AG10803 (cell line): ENCODE results near the gene C1orf35.

ENCODE experiments used
- DNase-seq: peaks from one replicate; pipeline ENCODE4 v3.0.0; 2010; ENCODE audit warnings: low read depth
- H3K4me3 ChIP-seq: 2 replicates; pipeline ENCODE4 v1.5.1; 2011; ENCODE audit warnings: mild to moderate bottlenecking, low read length, control low read depth
- CTCF ChIP-seq: conservative IDR thresholded peaks from 2 replicates; pipeline ENCODE4 v1.5.1; 2011; ENCODE audit warnings: mild to moderate bottlenecking, low read length, control low read depth, inconsistent platforms

Gene C1orf35

GRCh38 chr1:228141226-228142044 lies 38.3 kb upstream of the C1orf35 start:
- DNase-seq = peak; percentile 81
- H3K4me3 ChIP-seq = peak overlapping the region; percentile 92
- TF ChIP-seq CTCF = no peak

GRCh38 chr1:228140724-228141225 lies 37.6 kb upstream of the C1orf35 start:
- peak overlapping the region; percentile 92 for H3K4me3 ChIP-seq
- TF ChIP-seq CTCF = no peak
- no peak for DNase-seq

- TF ChIP-seq CTCF = no peak; the same call in 1 of the 2 replicates
- DNase-seq = peak; percentile 99
- H3K4me3 ChIP-seq = peak within 1 kb of the TSS; percentile 92
These were observed 37.0 kb upstream of the C1orf35 start, which contains the start of gene GUK1 for GRCh38 chr1:228139931-228140723. GUK1 (plus strand) TSS chr1:228140279; CDS start chr1:228140303, 24 bp downstream.

- no peak for TF ChIP-seq CTCF
- peak overlapping the region; percentile 92 for H3K4me3 ChIP-seq
- no peak for DNase-seq
These were observed 36.3 kb upstream of the C1orf35 start for GRCh38 chr1:228139406-228139930.

- TF ChIP-seq CTCF = no peak
These were observed 33.8 kb upstream of the C1orf35 start for GRCh38 chr1:228136901-228137300.

GRCh38 chr1:228134591-228134990 lies 31.5 kb upstream of the C1orf35 start:
- no peak for TF ChIP-seq CTCF
- no peak for DNase-seq
- H3K4me3 ChIP-seq = no peak overlapping the region

More at GRCh38 chr1:228136901-228137300, 33.8 kb upstream of the C1orf35 start:
- no peak overlapping the region for H3K4me3 ChIP-seq
- no peak for DNase-seq
